K562 (cell line): Measurements from ENCODE around the gene CLNK. TPM values are rescaled to one million over a fixed set of nuclear protein-coding genes. Genes with fewer than 3 reads are reported as not detected.
A peak's percentile ranks its signal among the peaks of the same experiment; 100 is the strongest.

ENCODE experiments used
- C11orf30 ChIP-seq: fragments of 450-650 bp; IDR thresholded peaks from 2 replicates; pipeline ENCODE4 v1.6.1; 2016; ENCODE audit warnings: low read depth, mild to moderate bottlenecking
- PHF8 ChIP-seq: fragments of 200-600 bp; sonication (generic); IDR thresholded peaks from 2 replicates; pipeline ENCODE4 v1.6.1; 2012; ENCODE audit warnings: mixed run types, mild to moderate bottlenecking, inconsistent platforms, low read length, moderate library complexity, borderline replicate concordance
- POLR2G ChIP-seq: fragments of 200-400 bp; formaldehyde crosslinking; IDR thresholded peaks from 2 replicates; pipeline ENCODE4 v1.6.1; 2017; ENCODE audit warnings: low read depth, mild to moderate bottlenecking, antibody characterized with exemption, low read length, moderate library complexity
- RBFOX2 ChIP-seq: fragments of 200-400 bp; formaldehyde crosslinking; IDR thresholded peaks from 2 replicates; pipeline ENCODE4 v1.6.1; 2017; ENCODE audit warnings: low read depth, mild to moderate bottlenecking, low read length, moderate library complexity
- RHOXF2B ChIP-seq: fragments of 250-450 bp; sonication (Bioruptor Pico); conservative IDR thresholded peaks from 2 replicates; pipeline ENCODE4 v1.5.1; 2021
- SIN3A ChIP-seq, 2 experiments: fragments of 150-350 bp in 1 of 2; IDR thresholded peaks; 2 replicates each; pipeline ENCODE4 v1.6.1; 2011 to 2016; ENCODE audit warnings: borderline replicate concordance in 2 of 2, low read depth in 2 of 2, low read length in 2 of 2, mild to moderate bottlenecking in 2 of 2, moderate library complexity in 2 of 2; ENCODE audit not compliant: control insufficient read depth in 1 of 2
- SMAD3 ChIP-seq: fragments of 450-650 bp; formaldehyde crosslinking; conservative IDR thresholded peaks from 2 replicates; pipeline ENCODE4 v1.4.0; 2020; ENCODE audit warnings: mild to moderate bottlenecking
- SMARCB1 ChIP-seq: IDR thresholded peaks from 2 replicates; pipeline ENCODE4 v1.6.1; 2011; ENCODE audit warnings: improper control_type of control experiment, low read depth; ENCODE audit not compliant: insufficient read length
- ZBTB7A ChIP-seq: IDR thresholded peaks from 2 replicates; pipeline ENCODE4 v1.6.1; 2011; ENCODE audit warnings: low read depth, mild to moderate bottlenecking, low read length, moderate library complexity, borderline replicate concordance; ENCODE audit not compliant: control insufficient read depth
- ZFX ChIP-seq: sonication (generic); formaldehyde crosslinking; IDR thresholded peaks from 2 replicates; pipeline ENCODE4 v1.8.0; 2022; ENCODE audit warnings: mild to moderate bottlenecking, missing genetic modification reagents, moderate library complexity
- ZNF586 ChIP-seq: fragments of 450-650 bp; formaldehyde crosslinking; conservative IDR thresholded peaks from 2 replicates; pipeline ENCODE4 v1.4.0; 2020; ENCODE audit warnings: mild to moderate bottlenecking, moderate library complexity
- polyA plus RNA-seq, 8 experiments: library from polyadenylated mRNA; depleted of rRNA in 4 of 8; stranded (reverse) in 5 of 8; unstranded in 3 of 8; fragments of >200 nt; fragmentation: Nextera tagmentation in 2 of 8; fragmentation: Illumina TruSeq in 1 of 8; extraction: Ambion mirVana in 2 of 8; extraction: Trizol in 1 of 8; gene quantifications; 2 replicates each; pipeline versions ENCODE4 v1.2.1 to v1.2.3, GENCODE V29; 2011 to 2014; ENCODE audit warnings: inconsistent platforms in 1 of 8, missing spikeins in 1 of 8
- total RNA-seq, 7 experiments: library from RNA; depleted of rRNA in 6 of 7; stranded (reverse); fragments of >200 nt in 6 of 7; fragmentation: Illumina TruSeq in 2 of 7; extraction: Trizol in 2 of 7; gene quantifications; 2 replicates each; pipeline versions ENCODE4 v1.2.1 to v1.2.3, GENCODE V29; 2011 to 2021; ENCODE audit warnings: low replicate concordance in 1 of 7
- TF ChIP-seq, protein P1 (sequence below): fragments of 250-450 bp; sonication (Bioruptor Pico); IDR thresholded peaks from 2 replicates; pipeline ENCODE4 v1.9.0; 2021; ENCODE audit warnings: mild to moderate bottlenecking, inconsistent platforms
- TF ChIP-seq, protein P2 (sequence below): fragments of 250-450 bp; sonication (Bioruptor Pico); IDR thresholded peaks from 2 replicates; pipeline ENCODE4 v1.8.0; 2021; ENCODE audit warnings: moderate library complexity, mild to moderate bottlenecking, inconsistent platforms
- TF ChIP-seq, protein P3 (sequence below): fragments of 250-450 bp; sonication (Bioruptor Pico); IDR thresholded peaks from 2 replicates; pipeline ENCODE4 v1.4.0; 2020; ENCODE audit warnings: mild to moderate bottlenecking
- TF ChIP-seq, protein P4 (sequence below): fragments of 250-450 bp; sonication (Bioruptor Pico); IDR thresholded peaks from 2 replicates; pipeline ENCODE4 v1.5.0; 2020; ENCODE audit warnings: mild to moderate bottlenecking, borderline replicate concordance
- TF ChIP-seq, protein P5 (sequence below), 2 experiments: IDR thresholded peaks; 2 replicates each; pipeline ENCODE4 v1.6.1; 2012; ENCODE audit warnings: improper control_type of control experiment in 2 of 2, low read depth in 2 of 2, low read length in 2 of 2, borderline replicate concordance in 1 of 2

Gene CLNK
- total and polyA plus RNA-seq, 9 of the 15 experiments (the other 6 are each of a cell fraction or from before 2014, with no cell fraction given): not detected

DNA sequence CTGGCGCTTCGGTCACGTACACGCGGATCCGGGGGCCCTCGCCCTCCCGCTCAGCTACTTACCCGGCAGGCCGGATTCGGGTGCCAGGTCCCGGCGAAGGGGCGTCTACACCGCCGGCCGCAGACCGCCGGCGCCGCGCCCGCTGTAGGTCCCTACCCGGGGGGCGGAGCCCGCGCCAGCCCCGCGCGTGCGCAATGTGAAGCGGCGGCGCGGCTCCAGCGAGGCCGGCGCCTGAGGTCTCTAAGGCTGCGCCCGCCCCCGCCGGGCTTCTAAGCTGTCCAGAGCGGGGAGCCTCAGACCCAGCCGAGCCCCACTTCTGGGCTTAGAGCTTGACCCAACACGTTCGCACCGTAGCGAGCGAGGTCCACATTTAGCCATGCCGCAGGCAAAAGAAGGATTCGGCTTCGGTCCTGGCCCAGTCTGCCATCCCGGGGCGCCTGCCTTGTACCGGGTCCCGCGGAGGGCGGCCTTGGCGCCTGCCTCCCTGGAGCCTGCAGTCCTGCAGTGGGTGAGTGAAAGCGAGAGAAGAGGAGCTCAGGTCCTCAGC, 227.2 kb downstream of the CLNK start, which contains the start of gene ZNF518B (continued):
- TF ChIP-seq, protein P1, sequence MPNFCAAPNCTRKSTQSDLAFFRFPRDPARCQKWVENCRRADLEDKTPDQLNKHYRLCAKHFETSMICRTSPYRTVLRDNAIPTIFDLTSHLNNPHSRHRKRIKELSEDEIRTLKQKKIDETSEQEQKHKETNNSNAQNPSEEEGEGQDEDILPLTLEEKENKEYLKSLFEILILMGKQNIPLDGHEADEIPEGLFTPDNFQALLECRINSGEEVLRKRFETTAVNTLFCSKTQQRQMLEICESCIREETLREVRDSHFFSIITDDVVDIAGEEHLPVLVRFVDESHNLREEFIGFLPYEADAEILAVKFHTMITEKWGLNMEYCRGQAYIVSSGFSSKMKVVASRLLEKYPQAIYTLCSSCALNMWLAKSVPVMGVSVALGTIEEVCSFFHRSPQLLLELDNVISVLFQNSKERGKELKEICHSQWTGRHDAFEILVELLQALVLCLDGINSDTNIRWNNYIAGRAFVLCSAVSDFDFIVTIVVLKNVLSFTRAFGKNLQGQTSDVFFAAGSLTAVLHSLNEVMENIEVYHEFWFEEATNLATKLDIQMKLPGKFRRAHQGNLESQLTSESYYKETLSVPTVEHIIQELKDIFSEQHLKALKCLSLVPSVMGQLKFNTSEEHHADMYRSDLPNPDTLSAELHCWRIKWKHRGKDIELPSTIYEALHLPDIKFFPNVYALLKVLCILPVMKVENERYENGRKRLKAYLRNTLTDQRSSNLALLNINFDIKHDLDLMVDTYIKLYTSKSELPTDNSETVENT: no peak
- peak; percentile 55 for TF ChIP-seq POLR2G
- TF ChIP-seq RBFOX2: peak; percentile 71
- TF ChIP-seq ZNF586: no peak
- TF ChIP-seq, protein P2, sequence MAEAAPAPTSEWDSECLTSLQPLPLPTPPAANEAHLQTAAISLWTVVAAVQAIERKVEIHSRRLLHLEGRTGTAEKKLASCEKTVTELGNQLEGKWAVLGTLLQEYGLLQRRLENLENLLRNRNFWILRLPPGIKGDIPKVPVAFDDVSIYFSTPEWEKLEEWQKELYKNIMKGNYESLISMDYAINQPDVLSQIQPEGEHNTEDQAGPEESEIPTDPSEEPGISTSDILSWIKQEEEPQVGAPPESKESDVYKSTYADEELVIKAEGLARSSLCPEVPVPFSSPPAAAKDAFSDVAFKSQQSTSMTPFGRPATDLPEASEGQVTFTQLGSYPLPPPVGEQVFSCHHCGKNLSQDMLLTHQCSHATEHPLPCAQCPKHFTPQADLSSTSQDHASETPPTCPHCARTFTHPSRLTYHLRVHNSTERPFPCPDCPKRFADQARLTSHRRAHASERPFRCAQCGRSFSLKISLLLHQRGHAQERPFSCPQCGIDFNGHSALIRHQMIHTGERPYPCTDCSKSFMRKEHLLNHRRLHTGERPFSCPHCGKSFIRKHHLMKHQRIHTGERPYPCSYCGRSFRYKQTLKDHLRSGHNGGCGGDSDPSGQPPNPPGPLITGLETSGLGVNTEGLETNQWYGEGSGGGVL (CRISPR knock-in tag): no peak
- TF ChIP-seq, protein P3, sequence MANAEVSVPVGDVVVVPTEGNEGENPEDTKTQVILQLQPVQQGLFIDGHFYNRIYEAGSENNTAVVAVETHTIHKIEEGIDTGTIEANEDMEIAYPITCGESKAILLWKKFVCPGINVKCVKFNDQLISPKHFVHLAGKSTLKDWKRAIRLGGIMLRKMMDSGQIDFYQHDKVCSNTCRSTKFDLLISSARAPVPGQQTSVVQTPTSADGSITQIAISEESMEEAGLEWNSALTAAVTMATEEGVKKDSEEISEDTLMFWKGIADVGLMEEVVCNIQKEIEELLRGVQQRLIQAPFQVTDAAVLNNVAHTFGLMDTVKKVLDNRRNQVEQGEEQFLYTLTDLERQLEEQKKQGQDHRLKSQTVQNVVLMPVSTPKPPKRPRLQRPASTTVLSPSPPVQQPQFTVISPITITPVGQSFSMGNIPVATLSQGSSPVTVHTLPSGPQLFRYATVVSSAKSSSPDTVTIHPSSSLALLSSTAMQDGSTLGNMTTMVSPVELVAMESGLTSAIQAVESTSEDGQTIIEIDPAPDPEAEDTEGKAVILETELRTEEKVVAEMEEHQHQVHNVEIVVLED (CRISPR knock-in tag): no peak
- TF ChIP-seq RHOXF2B (CRISPR knock-in tag): no peak
- peak; percentile 54; the same call in 1 of the 2 replicates for TF ChIP-seq ZFX (CRISPR knock-in tag)
- peak; percentile 59; the same call in 1 of the 2 replicates for TF ChIP-seq PHF8
- TF ChIP-seq ZBTB7A: peak; percentile 4; the same call in 1 of the 2 replicates
- TF ChIP-seq, protein P4, sequence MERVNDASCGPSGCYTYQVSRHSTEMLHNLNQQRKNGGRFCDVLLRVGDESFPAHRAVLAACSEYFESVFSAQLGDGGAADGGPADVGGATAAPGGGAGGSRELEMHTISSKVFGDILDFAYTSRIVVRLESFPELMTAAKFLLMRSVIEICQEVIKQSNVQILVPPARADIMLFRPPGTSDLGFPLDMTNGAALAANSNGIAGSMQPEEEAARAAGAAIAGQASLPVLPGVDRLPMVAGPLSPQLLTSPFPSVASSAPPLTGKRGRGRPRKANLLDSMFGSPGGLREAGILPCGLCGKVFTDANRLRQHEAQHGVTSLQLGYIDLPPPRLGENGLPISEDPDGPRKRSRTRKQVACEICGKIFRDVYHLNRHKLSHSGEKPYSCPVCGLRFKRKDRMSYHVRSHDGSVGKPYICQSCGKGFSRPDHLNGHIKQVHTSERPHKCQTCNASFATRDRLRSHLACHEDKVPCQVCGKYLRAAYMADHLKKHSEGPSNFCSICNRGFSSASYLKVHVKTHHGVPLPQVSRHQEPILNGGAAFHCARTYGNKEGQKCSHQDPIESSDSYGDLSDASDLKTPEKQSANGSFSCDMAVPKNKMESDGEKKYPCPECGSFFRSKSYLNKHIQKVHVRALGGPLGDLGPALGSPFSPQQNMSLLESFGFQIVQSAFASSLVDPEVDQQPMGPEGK (CRISPR knock-in tag): no peak
- no peak for TF ChIP-seq SMARCB1
- TF ChIP-seq, protein P5, sequence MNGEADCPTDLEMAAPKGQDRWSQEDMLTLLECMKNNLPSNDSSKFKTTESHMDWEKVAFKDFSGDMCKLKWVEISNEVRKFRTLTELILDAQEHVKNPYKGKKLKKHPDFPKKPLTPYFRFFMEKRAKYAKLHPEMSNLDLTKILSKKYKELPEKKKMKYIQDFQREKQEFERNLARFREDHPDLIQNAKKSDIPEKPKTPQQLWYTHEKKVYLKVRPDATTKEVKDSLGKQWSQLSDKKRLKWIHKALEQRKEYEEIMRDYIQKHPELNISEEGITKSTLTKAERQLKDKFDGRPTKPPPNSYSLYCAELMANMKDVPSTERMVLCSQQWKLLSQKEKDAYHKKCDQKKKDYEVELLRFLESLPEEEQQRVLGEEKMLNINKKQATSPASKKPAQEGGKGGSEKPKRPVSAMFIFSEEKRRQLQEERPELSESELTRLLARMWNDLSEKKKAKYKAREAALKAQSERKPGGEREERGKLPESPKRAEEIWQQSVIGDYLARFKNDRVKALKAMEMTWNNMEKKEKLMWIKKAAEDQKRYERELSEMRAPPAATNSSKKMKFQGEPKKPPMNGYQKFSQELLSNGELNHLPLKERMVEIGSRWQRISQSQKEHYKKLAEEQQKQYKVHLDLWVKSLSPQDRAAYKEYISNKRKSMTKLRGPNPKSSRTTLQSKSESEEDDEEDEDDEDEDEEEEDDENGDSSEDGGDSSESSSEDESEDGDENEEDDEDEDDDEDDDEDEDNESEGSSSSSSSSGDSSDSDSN (IDR thresholded peaks at IDR 0.05; ENCODE audit: borderline replicate concordance in 1 of 2, low read depth in 2 of 2, low read length in 2 of 2): 0 out of 4 replicates have a peak, but pooled peaks of 1 of the 2 experiments have one; percentile 35
- no peak for TF ChIP-seq C11orf30
- 0 out of 4 replicates have a peak, but pooled peaks of 1 of the 2 experiments have one; percentile 34 for TF ChIP-seq SIN3A (IDR thresholded peaks at IDR 0.05; ENCODE audit: borderline replicate concordance in 2 of 2, control insufficient read depth in 1 of 2, low read depth in 2 of 2, low read length in 2 of 2)
- TF ChIP-seq SMAD3 (CRISPR knock-in tag): no peak
